ENCODE data around the gene EFNB1.

GRCh38 chrX:68883800-68884199 lies 55.0 kb downstream of the EFNB1 start:
- TF ChIP-seq ZNF384 (IDR thresholded peaks at IDR 0.05) (no peak), SP1 (IDR thresholded peaks at IDR 0.05) (no peak), BHLHE40 (IDR thresholded peaks at IDR 0.05; ENCODE audit: borderline replicate concordance) (no peak), FOXM1 (IDR thresholded peaks at IDR 0.05; ENCODE audit: borderline replicate concordance) (no peak), SUZ12 (IDR thresholded peaks at IDR 0.05) (no peak), PKNOX1 (IDR thresholded peaks at IDR 0.05) (no peak), ARNT (IDR thresholded peaks at IDR 0.05) (no peak), FOXK2 (IDR thresholded peaks at IDR 0.05) (no peak), FOXA1 (IDR thresholded peaks at IDR 0.05) (no peak), TARDBP (IDR thresholded peaks at IDR 0.05) (no peak), ELF4 (IDR thresholded peaks at IDR 0.05) (no peak), L3MBTL2 (conservative IDR thresholded peaks at IDR 0.05) (no peak)

All from HEK293T (cell line).